Measurements from ENCODE around the gene DAPK1. TPM values are rescaled to one million over a fixed set of nuclear protein-coding genes. Genes with fewer than 3 reads are reported as not detected.

DAPK1 gene
- total and polyA plus RNA-seq, 4 donors = 33.0 to 301 (median 94.1) TPM

GRCh38 chr9:87687207-87687606 lies 189.5 kb downstream of the DAPK1 start:
- peaks cover 0 to 3% (median 0%) of the 10 kb centered on the region in 5 donors for H3K4me1 ChIP-seq (ENCODE audit: control insufficient read depth in 5 of 5, insufficient read depth in 5 of 5, low read length in 5 of 5)
- H3K4me3 ChIP-seq = no peak overlapping the region
- WGBS, 2 donors = 54 to 87% methylated on average over 4 of the region's 4 CpGs
- ATAC-seq (ENCODE audit: insufficient read depth, low FRiP score) (no peak), DNase-seq (no peak)
- no peaks in the 10 kb centered on the region for H3K27me3 ChIP-seq (ENCODE audit: control insufficient read depth in 3 of 3, insufficient read depth in 3 of 3, low read length in 2 of 3)
- no peaks in the 10 kb centered on the region for H3K9me3 ChIP-seq (ENCODE audit: control insufficient read depth in 4 of 4, insufficient read depth in 3 of 4, low read length in 3 of 4)
- peaks cover 0 to 35% (median 18%) of the 10 kb centered on the region in 4 donors for H3K36me3 ChIP-seq (ENCODE audit: control insufficient read depth in 4 of 4, insufficient read depth in 4 of 4, low read length in 4 of 4)
- TF ChIP-seq CTCF (IDR thresholded peaks at IDR 0.05; ENCODE audit: control extremely low read depth, extremely low read depth) = no peak
- no peak overlapping the region for H3K27ac ChIP-seq (ENCODE audit: low read depth in 1 of 2, low read length in 1 of 2)
- no peak overlapping the region for H3K9ac ChIP-seq (ENCODE audit: insufficient read depth in 1 of 2, low read length in 2 of 2)

GRCh38 chr9:87694236-87694755 lies 196.6 kb downstream of the DAPK1 start:
- H3K27ac ChIP-seq (ENCODE audit: low read depth in 1 of 2, low read length in 1 of 2) = no peak overlapping the region
- no peaks in the 10 kb centered on the region for H3K27me3 ChIP-seq (ENCODE audit: control insufficient read depth in 3 of 3, insufficient read depth in 3 of 3, low read length in 2 of 3)
- H3K9ac ChIP-seq (ENCODE audit: insufficient read depth in 1 of 2, low read length in 2 of 2) = no peak overlapping the region
- no peak for DNase-seq
- peaks cover 0 to 4% (median 0%) of the 10 kb centered on the region in 4 donors for H3K9me3 ChIP-seq (ENCODE audit: control insufficient read depth in 4 of 4, insufficient read depth in 3 of 4, low read length in 3 of 4)
- 95 to 100% methylated on average over 3 of the region's 3 CpGs for WGBS, 2 donors
- H3K36me3 ChIP-seq (ENCODE audit: control insufficient read depth in 4 of 4, insufficient read depth in 4 of 4, low read length in 4 of 4) = peaks cover 0 to 55% (median 41%) of the 10 kb centered on the region in 4 donors
- no peak for TF ChIP-seq CTCF (IDR thresholded peaks at IDR 0.05; ENCODE audit: control extremely low read depth, extremely low read depth)
- no peak overlapping the region for H3K4me3 ChIP-seq
- no peak for ATAC-seq (ENCODE audit: insufficient read depth, low FRiP score)
- peaks cover 0 to 3% (median 0%) of the 10 kb centered on the region in 5 donors for H3K4me1 ChIP-seq (ENCODE audit: control insufficient read depth in 5 of 5, insufficient read depth in 5 of 5, low read length in 5 of 5)

GRCh38 chr9:87695523-87695922 lies 197.9 kb downstream of the DAPK1 start:
- 84 to 96% methylated on average over 1 of the region's 1 CpG for WGBS, 2 donors
- H3K27ac ChIP-seq (ENCODE audit: low read depth in 1 of 2, low read length in 1 of 2) = no peak overlapping the region
- ATAC-seq (ENCODE audit: insufficient read depth, low FRiP score) (no peak), DNase-seq (no peak)
- H3K27me3 ChIP-seq (ENCODE audit: control insufficient read depth in 3 of 3, insufficient read depth in 3 of 3, low read length in 2 of 3) = no peaks in the 10 kb centered on the region
- peaks cover 0 to 3% (median 0%) of the 10 kb centered on the region in 5 donors for H3K4me1 ChIP-seq (ENCODE audit: control insufficient read depth in 5 of 5, insufficient read depth in 5 of 5, low read length in 5 of 5)
- peaks cover 0 to 62% (median 41%) of the 10 kb centered on the region in 4 donors for H3K36me3 ChIP-seq (ENCODE audit: control insufficient read depth in 4 of 4, insufficient read depth in 4 of 4, low read length in 4 of 4)
- TF ChIP-seq CTCF (IDR thresholded peaks at IDR 0.05; ENCODE audit: control extremely low read depth, extremely low read depth) = no peak
- H3K9me3 ChIP-seq (ENCODE audit: control insufficient read depth in 4 of 4, insufficient read depth in 3 of 4, low read length in 3 of 4) = peaks cover 0 to 4% (median 0%) of the 10 kb centered on the region in 4 donors
- no peak overlapping the region for H3K9ac ChIP-seq (ENCODE audit: insufficient read depth in 1 of 2, low read length in 2 of 2)
- no peak overlapping the region for H3K4me3 ChIP-seq

GRCh38 chr9:87696641-87697040 lies 199.0 kb downstream of the DAPK1 start:
- 90 to 92% methylated on average over 7 of the region's 7 CpGs for WGBS, 2 donors
- H3K36me3 ChIP-seq (ENCODE audit: control insufficient read depth in 4 of 4, insufficient read depth in 4 of 4, low read length in 4 of 4) = peaks cover 0 to 65% (median 43%) of the 10 kb centered on the region in 4 donors
- ATAC-seq (ENCODE audit: insufficient read depth, low FRiP score) (no peak), DNase-seq (no peak)
- no peak for TF ChIP-seq CTCF (IDR thresholded peaks at IDR 0.05; ENCODE audit: control extremely low read depth, extremely low read depth)
- no peaks in the 10 kb centered on the region for H3K27me3 ChIP-seq (ENCODE audit: control insufficient read depth in 3 of 3, insufficient read depth in 3 of 3, low read length in 2 of 3)
- peaks cover 0 to 3% (median 0%) of the 10 kb centered on the region in 5 donors for H3K4me1 ChIP-seq (ENCODE audit: control insufficient read depth in 5 of 5, insufficient read depth in 5 of 5, low read length in 5 of 5)
- peaks cover 0 to 4% (median 0%) of the 10 kb centered on the region in 4 donors for H3K9me3 ChIP-seq (ENCODE audit: control insufficient read depth in 4 of 4, insufficient read depth in 3 of 4, low read length in 3 of 4)
- H3K4me3 ChIP-seq = no peak overlapping the region
- no peak overlapping the region for H3K27ac ChIP-seq (ENCODE audit: low read depth in 1 of 2, low read length in 1 of 2)
- no peak overlapping the region for H3K9ac ChIP-seq (ENCODE audit: insufficient read depth in 1 of 2, low read length in 2 of 2)

Measured in lung (tissue), 12 donors.